Neural crest cell (in vitro differentiated cells): ENCODE data around the gene ADAMTS16. TPM values are rescaled to one million over a fixed set of nuclear protein-coding genes. Genes with fewer than 3 reads are reported as not detected.

Source experiments
- DNase-seq: peaks from one replicate; pipeline ENCODE4 v3.0.0; 2021; ENCODE audit warnings: low read depth, mixed read lengths, low spot score
- H3K27ac Mint-ChIP-seq: one replicate; pipeline ENCODE4 v1.8.0; 2021; ENCODE audit warnings: mild to moderate bottlenecking, mixed read lengths; ENCODE audit not compliant: unreplicated experiment
- H3K27me3 Mint-ChIP-seq: 2 replicates; pipeline ENCODE4 v1.8.0; 2021; ENCODE audit warnings: low read depth, mild to moderate bottlenecking, mixed read lengths
- H3K36me3 Mint-ChIP-seq: 2 replicates; pipeline ENCODE4 v1.8.0; 2021; ENCODE audit warnings: low read depth, mild to moderate bottlenecking, mixed read lengths
- H3K4me1 Mint-ChIP-seq: 2 replicates; pipeline ENCODE4 v1.8.0; 2021; ENCODE audit warnings: mixed read lengths
- H3K4me3 Mint-ChIP-seq: one replicate; pipeline ENCODE4 v1.8.0; 2021; ENCODE audit warnings: mild to moderate bottlenecking, mixed read lengths
- H3K9me3 Mint-ChIP-seq: 2 replicates; pipeline ENCODE4 v1.8.0; 2021; ENCODE audit warnings: mixed read lengths
- total RNA-seq: library from RNA; stranded (reverse); gene quantifications from 2 replicates; pipeline ENCODE4 v1.2.1, GENCODE V29; 2021
- TF ChIP-seq, protein P1 (sequence below): fragments of 200-600 bp; sonication (generic); conservative IDR thresholded peaks from 2 replicates; pipeline ENCODE4 v1.5.0; 2021; ENCODE audit warnings: antibody characterized with exemption, mild to moderate bottlenecking

ADAMTS16 gene
- total RNA-seq, 1 donor from 2014 or later: 1.7 TPM

GRCh38 chr5:5343568-5343967 lies 203.4 kb downstream of the ADAMTS16 start:
- no peak overlapping the region for H3K27ac Mint-ChIP-seq
- H3K4me3 Mint-ChIP-seq: no peak overlapping the region
- peaks cover 34% of the 10 kb centered on the region for H3K4me1 Mint-ChIP-seq

DNA sequence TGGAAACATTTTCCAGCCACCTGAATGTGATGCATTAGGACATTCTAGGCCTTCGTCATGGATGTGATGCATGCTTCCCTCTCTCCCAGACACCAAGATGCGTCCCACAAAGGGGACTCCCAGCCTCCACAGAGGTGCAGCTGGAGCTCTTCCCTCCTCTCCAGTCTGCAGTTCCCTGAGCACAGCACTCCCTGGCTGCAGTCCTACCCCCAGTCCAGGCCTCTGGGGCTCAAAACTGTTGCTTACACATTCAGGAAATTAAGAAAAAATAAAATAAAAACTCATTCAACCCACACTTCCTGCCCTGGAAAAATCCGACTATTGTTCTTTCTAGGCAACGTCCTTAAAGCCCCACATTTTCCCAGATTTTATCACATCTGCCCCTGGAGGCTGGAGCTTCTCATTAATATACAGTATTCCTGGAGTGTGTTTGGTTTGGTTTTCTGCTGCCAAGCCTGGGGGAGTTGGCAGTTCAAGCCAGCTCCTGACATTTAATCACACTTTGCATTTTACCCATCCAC lies 204.0 kb downstream of the ADAMTS16 start:
- no peaks in the 10 kb centered on the region for H3K9me3 Mint-ChIP-seq
- no peak for DNase-seq
- TF ChIP-seq, protein P1, sequence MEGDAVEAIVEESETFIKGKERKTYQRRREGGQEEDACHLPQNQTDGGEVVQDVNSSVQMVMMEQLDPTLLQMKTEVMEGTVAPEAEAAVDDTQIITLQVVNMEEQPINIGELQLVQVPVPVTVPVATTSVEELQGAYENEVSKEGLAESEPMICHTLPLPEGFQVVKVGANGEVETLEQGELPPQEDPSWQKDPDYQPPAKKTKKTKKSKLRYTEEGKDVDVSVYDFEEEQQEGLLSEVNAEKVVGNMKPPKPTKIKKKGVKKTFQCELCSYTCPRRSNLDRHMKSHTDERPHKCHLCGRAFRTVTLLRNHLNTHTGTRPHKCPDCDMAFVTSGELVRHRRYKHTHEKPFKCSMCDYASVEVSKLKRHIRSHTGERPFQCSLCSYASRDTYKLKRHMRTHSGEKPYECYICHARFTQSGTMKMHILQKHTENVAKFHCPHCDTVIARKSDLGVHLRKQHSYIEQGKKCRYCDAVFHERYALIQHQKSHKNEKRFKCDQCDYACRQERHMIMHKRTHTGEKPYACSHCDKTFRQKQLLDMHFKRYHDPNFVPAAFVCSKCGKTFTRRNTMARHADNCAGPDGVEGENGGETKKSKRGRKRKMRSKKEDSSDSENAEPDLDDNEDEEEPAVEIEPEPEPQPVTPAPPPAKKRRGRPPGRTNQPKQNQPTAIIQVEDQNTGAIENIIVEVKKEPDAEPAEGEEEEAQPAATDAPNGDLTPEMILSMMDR: no peak
- H3K27me3 Mint-ChIP-seq: no peaks in the 10 kb centered on the region
- H3K36me3 Mint-ChIP-seq: peaks cover 3% of the 10 kb centered on the region
- H3K27ac Mint-ChIP-seq: no peak overlapping the region
- H3K4me1 Mint-ChIP-seq: peaks cover 34% of the 10 kb centered on the region
- no peak overlapping the region for H3K4me3 Mint-ChIP-seq

More at GRCh38 chr5:5343568-5343967, 203.4 kb downstream of the ADAMTS16 start:
- TF ChIP-seq, protein P1: no peak
- H3K9me3 Mint-ChIP-seq: no peaks in the 10 kb centered on the region
- peaks cover 3% of the 10 kb centered on the region for H3K36me3 Mint-ChIP-seq
- no peak for DNase-seq
- no peaks in the 10 kb centered on the region for H3K27me3 Mint-ChIP-seq

GRCh38 chr5:5344606-5345005 lies 204.5 kb downstream of the ADAMTS16 start:
- Mint-ChIP-seq H3K4me1 (peaks cover 34% of the 10 kb centered on the region), H3K27ac (no peak overlapping the region), H3K4me3 (no peak overlapping the region), H3K27me3 (peaks cover 3% of the 10 kb centered on the region), H3K9me3 (no peaks in the 10 kb centered on the region), H3K36me3 (peaks cover 3% of the 10 kb centered on the region)
- no peak for DNase-seq
- TF ChIP-seq, protein P1: no peak

DNA sequence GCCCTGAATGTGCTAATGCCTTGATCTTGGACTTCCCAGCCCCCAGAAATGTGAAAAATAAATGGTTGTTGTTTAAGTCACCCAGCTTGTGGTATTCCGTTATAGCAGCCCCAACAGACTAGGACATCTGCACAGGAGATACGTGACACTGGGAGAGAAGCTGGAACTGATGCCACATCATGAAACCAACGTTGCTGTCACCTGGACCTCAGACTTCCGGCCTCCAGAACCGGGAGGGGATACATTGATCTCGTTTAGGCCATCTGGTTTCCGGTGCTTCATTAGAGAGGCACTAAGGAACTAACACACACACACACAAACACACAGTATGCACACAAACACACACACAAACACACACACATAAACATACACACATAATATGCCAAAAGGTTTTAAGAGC lies 207.3 kb downstream of the ADAMTS16 start:
- TF ChIP-seq, protein P1: no peak
- peaks cover 13% of the 10 kb centered on the region for H3K4me1 Mint-ChIP-seq
- DNase-seq: no peak
- no peaks in the 10 kb centered on the region for H3K9me3 Mint-ChIP-seq
- H3K36me3 Mint-ChIP-seq: no peaks in the 10 kb centered on the region
- H3K27ac Mint-ChIP-seq: peak overlapping the region; percentile 60
- no peak overlapping the region for H3K4me3 Mint-ChIP-seq
- peaks cover 5% of the 10 kb centered on the region for H3K27me3 Mint-ChIP-seq

DNA sequence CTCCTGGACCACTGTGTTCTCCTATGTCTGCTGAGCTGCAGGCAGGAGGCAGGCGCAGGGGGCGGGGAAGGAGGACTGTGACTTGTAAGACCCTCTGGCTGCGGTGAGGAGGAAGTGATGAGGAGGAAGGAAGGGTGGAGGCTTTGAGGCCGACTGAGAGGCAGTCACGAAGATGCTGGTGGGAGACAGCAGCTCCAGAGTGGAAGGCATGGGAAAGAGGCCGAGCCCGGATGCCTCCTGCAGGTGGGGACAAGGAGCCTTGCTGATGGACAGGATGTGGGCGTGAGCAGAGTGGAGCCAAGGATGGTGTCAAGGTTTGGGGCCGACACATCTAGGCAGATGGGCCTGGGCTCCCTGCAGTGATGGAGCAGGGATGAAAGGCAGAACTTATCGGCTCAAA lies 208.0 kb downstream of the ADAMTS16 start:
- Mint-ChIP-seq H3K36me3 (no peaks in the 10 kb centered on the region), H3K27me3 (peaks cover 5% of the 10 kb centered on the region), H3K4me1 (peaks cover 13% of the 10 kb centered on the region), H3K9me3 (no peaks in the 10 kb centered on the region), H3K27ac (no peak overlapping the region), H3K4me3 (no peak overlapping the region)
- DNase-seq: no peak
- TF ChIP-seq, protein P1: no peak
